Inferior parietal cortex (tissue), 1 donor: ENCODE measurements around the gene TMEM205.

Experiments
- DNase-seq: peaks from one replicate; pipeline ENCODE4 v3.0.0-alpha.2; 2016; ENCODE audit errors: extremely low spot score

The TMEM205 gene

GRCh38 chr19:11299946-11300810 is 45.9 kb downstream of the TMEM205 start:
- no peak for DNase-seq

GRCh38 chr19:11296264-11296663 is 49.8 kb downstream of the TMEM205 start:
- peak; percentile 48 for DNase-seq

GRCh38 chr19:11295665-11296245 is 50.3 kb downstream of the TMEM205 start, which contains the start of gene TSPAN16:
Gene TSPAN16 (plus strand): TSS chr19:11296160. CDS start chr19:11296298, 138 bp downstream.
- no peak for DNase-seq

GRCh38 chr19:11295180-11295579 is 50.9 kb downstream of the TMEM205 start:
- no peak for DNase-seq

GRCh38 chr19:11293433-11294389 is 52.4 kb downstream of the TMEM205 start:
- peak; percentile 87 for DNase-seq
